Fibroblast of lung (primary cell): ENCODE data around the gene MMP15. TPM values are rescaled to one million over a fixed set of nuclear protein-coding genes. Genes with fewer than 3 reads are reported as not detected.

Experiments used
- DNase-seq, 2 donors: peaks; one replicate each; pipeline versions ENCODE4 v3.0.0 to v3.0.0-alpha.2; 2010; ENCODE audit warnings: low read depth in 2 of 2
- H2AFZ ChIP-seq: 2 replicates; pipeline ENCODE4 v1.5.1; 2012; ENCODE audit warnings: low read length, control low read depth, inconsistent platforms
- H3K27ac ChIP-seq: 2 replicates; pipeline ENCODE4 v1.5.1; 2011; ENCODE audit warnings: low read length, control low read depth; ENCODE audit not compliant: insufficient read depth
- H3K27me3 ChIP-seq: 2 replicates; pipeline ENCODE4 v1.5.1; 2011; ENCODE audit warnings: mild to moderate bottlenecking, low read length; ENCODE audit not compliant: control insufficient read depth, insufficient read depth
- H3K36me3 ChIP-seq: 2 replicates; pipeline ENCODE4 v1.5.1; 2011; ENCODE audit warnings: low read length; ENCODE audit not compliant: control insufficient read depth, insufficient read depth
- H3K4me1 ChIP-seq: 2 replicates; pipeline ENCODE4 v1.5.1; 2011; ENCODE audit warnings: low read length; ENCODE audit not compliant: control insufficient read depth, insufficient read depth; ENCODE audit errors: extremely low read depth
- H3K4me2 ChIP-seq: 2 replicates; pipeline ENCODE4 v1.5.1; 2011; ENCODE audit warnings: low read length, control low read depth; ENCODE audit not compliant: insufficient read depth; ENCODE audit errors: extremely low read depth
- H3K4me3 ChIP-seq, 4 experiments: fragments of 200-600 bp in 1 of 4; sonication (generic) in 1 of 4; replicated peaks in 1 of 4; 2 replicates each; pipeline ENCODE4 v1.5.1; 2011 to 2016; ENCODE audit warnings: low read length in 4 of 4, low read depth in 3 of 4, mild to moderate bottlenecking in 3 of 4, control low read depth in 2 of 4, inconsistent platforms in 1 of 4, mixed read lengths in 1 of 4; ENCODE audit not compliant: insufficient read depth in 1 of 4; ENCODE audit errors: control extremely low read depth in 1 of 4
- H3K79me2 ChIP-seq: 2 replicates; pipeline ENCODE4 v1.5.1; 2012; ENCODE audit warnings: mild to moderate bottlenecking, low read length, inconsistent platforms; ENCODE audit not compliant: control insufficient read depth, insufficient read depth
- H3K9ac ChIP-seq: 2 replicates; pipeline ENCODE4 v1.5.1; 2011; ENCODE audit warnings: mild to moderate bottlenecking, low read length, control low read depth; ENCODE audit not compliant: insufficient read depth
- H3K9me3 ChIP-seq: 2 replicates; pipeline ENCODE4 v1.5.1; 2012; ENCODE audit warnings: low read depth, low read length; ENCODE audit not compliant: control insufficient read depth, insufficient read depth
- H4K20me1 ChIP-seq: 2 replicates; pipeline ENCODE4 v1.5.1; 2011; ENCODE audit warnings: low read length; ENCODE audit not compliant: control insufficient read depth, insufficient read depth; ENCODE audit errors: extremely low read depth
- CTCF ChIP-seq, 2 donors: IDR thresholded peaks in 1 of 2; conservative IDR thresholded peaks in 1 of 2; 1 replicate in 1 of 2; 2 replicates in 1 of 2; pipeline ENCODE4 v1.5.1; 2011 to 2012; ENCODE audit warnings: low read length in 2 of 2, control low read depth in 1 of 2, inconsistent platforms in 1 of 2, low read depth in 1 of 2, mild to moderate bottlenecking in 1 of 2
- EZH2 ChIP-seq: IDR thresholded peaks from 2 replicates; pipeline ENCODE4 v1.5.1; 2012; ENCODE audit warnings: low read length, control low read depth, mild to moderate bottlenecking; ENCODE audit errors: missing control alignments
- polyA plus RNA-seq, 2 donors: library from polyadenylated mRNA; depleted of rRNA in 1 of 2; stranded (reverse) in 1 of 2; unstranded in 1 of 2; fragments of >200 nt; gene quantifications; 2 replicates each; pipeline ENCODE4 v1.2.1, GENCODE V29; 2011 to 2012; ENCODE audit warnings: missing spikeins in 1 of 2
- total RNA-seq: library from RNA; depleted of rRNA; stranded (reverse); fragments of >200 nt; gene quantifications from 2 replicates; pipeline ENCODE4 v1.2.1, GENCODE V29; 2014

MMP15 gene
- total and polyA plus RNA-seq, 2 donors (not counting 1 experiment from before 2014, with no cell fraction given), result 0.74 to 6.4 TPM

- TF ChIP-seq EZH2 (no peak), CTCF (conservative IDR thresholded peaks at IDR 0.05 in 1 of 2, IDR thresholded peaks at IDR 0.05 in 1 of 2; ENCODE audit: low read depth in 1 of 2, low read length in 2 of 2) (no peak)
- H3K27ac ChIP-seq, result no peak overlapping the region
- H3K4me2 ChIP-seq, result no peak overlapping the region
- peaks cover 3% of the 10 kb centered on the region for H3K79me2 ChIP-seq
- no peak overlapping the region for H3K9ac ChIP-seq
- DNase-seq, result peak; percentile 14 to 49
- no peaks in the 10 kb centered on the region for H3K27me3 ChIP-seq
- peaks cover 16% of the 10 kb centered on the region for H3K36me3 ChIP-seq
- no peaks in the 10 kb centered on the region for H4K20me1 ChIP-seq
- no peak overlapping the region for H3K4me3 ChIP-seq
- no peak overlapping the region for H2AFZ ChIP-seq
- no peaks in the 10 kb centered on the region for H3K9me3 ChIP-seq
- H3K4me1 ChIP-seq, result peaks cover 2% of the 10 kb centered on the region
Measured at GRCh38 chr16:57998486-57998885, 27.1 kb upstream of the MMP15 start.

DNA sequence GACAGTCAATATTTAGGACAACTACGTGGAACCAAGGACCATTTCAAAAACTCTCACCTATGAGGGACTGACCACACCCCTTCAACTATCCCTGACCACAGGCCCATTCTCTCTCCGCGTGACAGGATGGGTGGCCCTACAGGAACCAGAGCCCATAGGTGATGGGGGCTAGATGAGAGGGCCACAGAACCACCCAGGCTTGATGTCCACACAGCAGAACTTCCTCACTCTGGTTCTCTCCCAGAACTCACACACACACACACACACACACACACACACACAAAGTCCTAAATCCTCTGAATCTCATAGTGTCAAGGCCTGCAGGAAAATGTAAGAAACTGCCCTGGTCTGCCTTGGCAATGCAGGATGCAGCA, 26.6 kb upstream of the MMP15 start:
- no peak overlapping the region for H3K9ac ChIP-seq
- peaks cover 16% of the 10 kb centered on the region for H3K36me3 ChIP-seq
- H2AFZ ChIP-seq, result no peak overlapping the region
- DNase-seq, result no peak
- H3K27me3 ChIP-seq, result no peaks in the 10 kb centered on the region
- peak overlapping the region in 3 of 4 experiments; percentile 55 to 67 (median 64) for H3K4me3 ChIP-seq
- peaks cover 3% of the 10 kb centered on the region for H3K79me2 ChIP-seq
- H4K20me1 ChIP-seq, result no peaks in the 10 kb centered on the region
- no peak overlapping the region for H3K27ac ChIP-seq
- TF ChIP-seq CTCF (conservative IDR thresholded peaks at IDR 0.05 in 1 of 2, IDR thresholded peaks at IDR 0.05 in 1 of 2; ENCODE audit: low read depth in 1 of 2, low read length in 2 of 2) (no peak), EZH2 (no peak)
- peak overlapping the region; percentile 92 for H3K4me2 ChIP-seq
- peaks cover 2% of the 10 kb centered on the region for H3K4me1 ChIP-seq
- H3K9me3 ChIP-seq, result no peaks in the 10 kb centered on the region

GRCh38 chr16:57999366-57999970, 26.1 kb upstream of the MMP15 start:
- Histone ChIP-seq H4K20me1 (no peaks in the 10 kb centered on the region), H3K27me3 (no peaks in the 10 kb centered on the region), H3K27ac (peak overlapping the region; percentile 64), H3K9ac (peak overlapping the region; percentile 74), H2AFZ (peak overlapping the region; percentile 8), H3K9me3 (no peaks in the 10 kb centered on the region), H3K4me3 (peak overlapping the region; percentile 55 to 71 (median 66)), H3K79me2 (peaks cover 3% of the 10 kb centered on the region), H3K4me2 (peak overlapping the region; percentile 92), H3K36me3 (peaks cover 16% of the 10 kb centered on the region), H3K4me1 (peaks cover 2% of the 10 kb centered on the region)
- TF ChIP-seq CTCF (conservative IDR thresholded peaks at IDR 0.05 in 1 of 2, IDR thresholded peaks at IDR 0.05 in 1 of 2; ENCODE audit: low read depth in 1 of 2, low read length in 2 of 2), result peak in 1 of 2 donors; percentile 16
- no peak for TF ChIP-seq EZH2
- peak; percentile 29 to 40 for DNase-seq
